Measurements from ENCODE around the gene ARSA.

Gene ARSA

DNA sequence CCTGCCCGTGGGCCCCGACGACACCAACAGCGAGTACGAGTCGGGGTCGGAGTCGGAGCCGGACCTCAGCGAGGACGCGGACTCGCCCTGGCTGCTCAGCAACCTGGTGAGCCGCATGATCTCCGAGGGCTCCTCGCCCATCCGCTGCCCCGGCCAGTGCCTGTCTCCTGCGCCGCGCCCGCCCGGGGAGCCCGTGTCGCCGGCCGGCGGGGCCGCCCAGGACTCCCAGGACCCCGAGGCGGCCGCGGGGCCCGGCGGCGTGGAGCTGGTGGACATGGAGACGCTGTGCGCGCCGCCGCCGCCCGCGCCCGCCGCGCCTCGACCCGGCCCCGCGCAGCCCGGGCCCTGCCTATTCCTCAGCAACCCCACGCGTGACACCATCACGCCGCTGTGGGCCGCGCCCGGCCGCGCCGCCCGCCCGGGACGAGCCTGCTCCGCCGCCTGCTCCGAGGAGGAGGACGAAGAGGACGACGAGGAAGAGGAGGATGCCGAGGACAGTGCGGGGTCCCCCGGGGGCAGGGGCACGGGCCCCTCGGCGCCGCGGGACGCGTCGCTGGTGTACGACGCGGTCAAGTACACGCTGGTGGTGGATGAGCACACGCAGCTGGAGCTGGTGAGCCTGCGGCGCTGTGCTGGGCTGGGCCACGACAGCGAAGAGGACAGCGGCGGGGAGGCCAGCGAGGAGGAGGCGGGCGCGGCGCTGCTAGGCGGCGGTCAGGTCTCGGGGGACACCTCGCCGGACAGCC is 23.5 kb downstream of the ARSA start:
- DNase-seq (ENCODE audit: low read depth in 2 of 2): no peak

DNA sequence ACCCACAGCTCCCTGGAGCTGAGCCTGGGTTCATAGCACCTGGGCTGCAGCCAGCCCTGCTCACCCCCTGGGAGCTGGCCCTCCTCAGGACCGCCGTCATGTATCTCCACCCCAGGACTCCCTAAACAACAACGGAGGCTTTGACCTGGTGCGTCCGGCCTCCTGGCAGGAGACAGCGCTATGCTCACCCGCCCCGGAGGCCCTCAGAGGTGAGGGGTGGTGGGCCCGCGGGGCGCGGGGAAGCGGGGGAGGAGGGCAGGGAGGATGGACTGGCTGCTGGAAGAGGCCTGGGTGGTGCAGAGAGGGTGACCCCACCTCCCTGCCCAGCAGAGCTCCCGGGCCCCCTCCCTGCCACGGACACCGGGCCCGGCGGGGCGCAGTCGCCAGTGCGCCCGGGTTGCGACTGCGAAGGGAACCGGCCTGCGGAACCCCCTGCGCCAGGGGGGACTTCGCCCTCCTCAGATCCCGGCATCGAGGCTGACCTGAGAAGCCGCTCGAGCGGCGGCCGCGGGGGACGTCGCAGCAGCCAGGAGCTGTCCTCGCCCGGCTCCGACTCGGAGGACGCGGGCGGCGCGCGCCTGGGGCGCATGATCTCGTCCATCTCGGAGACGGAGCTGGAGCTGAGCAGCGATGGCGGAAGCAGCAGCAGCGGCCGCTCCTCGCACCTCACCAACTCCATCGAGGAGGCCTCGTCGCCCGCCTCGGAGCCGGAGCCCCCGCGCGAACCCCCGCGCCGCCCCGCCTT is 24.3 kb downstream of the ARSA start:
- DNase-seq (ENCODE audit: low read depth in 2 of 2): no peak

DNA sequence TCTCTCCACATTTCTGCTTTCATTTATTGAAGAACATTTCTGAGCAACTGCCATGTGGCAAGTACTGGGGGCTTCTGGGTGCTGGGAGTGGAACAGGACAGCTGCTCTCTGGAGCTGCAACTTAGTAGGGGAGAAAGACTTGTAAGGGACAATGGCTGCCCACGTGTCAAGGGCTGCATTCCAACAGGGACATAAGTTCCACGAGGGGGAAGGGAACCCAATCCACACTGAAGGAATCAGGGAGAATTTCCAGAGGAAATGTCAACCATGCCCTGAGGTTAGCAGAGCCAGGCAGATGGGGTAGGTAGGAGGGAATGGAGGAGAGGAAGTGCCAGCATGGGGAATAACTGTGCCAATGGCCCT is 25.6 kb downstream of the ARSA start:
- DNase-seq (ENCODE audit: low read depth in 2 of 2): no peak

DNA sequence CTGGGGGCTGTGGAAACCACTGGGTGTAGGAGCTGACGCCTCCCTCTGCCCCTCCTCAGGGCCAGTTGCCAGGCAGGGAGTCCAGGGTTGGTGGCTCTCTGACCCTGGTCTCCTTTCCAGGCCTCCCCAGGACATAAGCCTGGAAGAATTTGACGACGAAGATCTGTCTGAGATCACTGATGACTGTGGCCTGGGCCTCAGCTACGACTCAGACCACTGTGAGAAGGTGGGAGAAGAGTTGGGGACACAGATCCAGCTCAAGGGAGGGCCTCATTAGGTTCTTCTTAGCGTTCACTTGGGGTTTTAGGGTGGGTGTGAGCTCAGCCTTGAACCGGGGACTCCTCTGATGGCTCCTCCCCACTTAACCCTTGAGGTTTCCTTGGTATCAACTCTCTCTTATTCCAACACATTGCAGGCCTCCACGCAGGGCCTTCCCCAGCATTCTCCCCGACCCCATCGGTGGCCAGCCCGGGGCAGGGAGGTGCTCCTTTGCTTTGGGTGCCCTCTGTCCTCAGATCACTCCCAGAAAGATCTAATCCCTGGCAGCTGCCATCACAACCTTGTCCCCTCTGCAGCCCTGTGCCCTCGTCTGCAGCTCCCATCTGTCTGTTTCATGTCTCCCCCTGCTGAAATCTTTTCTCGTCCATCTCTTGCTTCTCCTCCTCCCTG is 26.1 kb downstream of the ARSA start:
- DNase-seq (ENCODE audit: low read depth in 2 of 2): no peak

DNA sequence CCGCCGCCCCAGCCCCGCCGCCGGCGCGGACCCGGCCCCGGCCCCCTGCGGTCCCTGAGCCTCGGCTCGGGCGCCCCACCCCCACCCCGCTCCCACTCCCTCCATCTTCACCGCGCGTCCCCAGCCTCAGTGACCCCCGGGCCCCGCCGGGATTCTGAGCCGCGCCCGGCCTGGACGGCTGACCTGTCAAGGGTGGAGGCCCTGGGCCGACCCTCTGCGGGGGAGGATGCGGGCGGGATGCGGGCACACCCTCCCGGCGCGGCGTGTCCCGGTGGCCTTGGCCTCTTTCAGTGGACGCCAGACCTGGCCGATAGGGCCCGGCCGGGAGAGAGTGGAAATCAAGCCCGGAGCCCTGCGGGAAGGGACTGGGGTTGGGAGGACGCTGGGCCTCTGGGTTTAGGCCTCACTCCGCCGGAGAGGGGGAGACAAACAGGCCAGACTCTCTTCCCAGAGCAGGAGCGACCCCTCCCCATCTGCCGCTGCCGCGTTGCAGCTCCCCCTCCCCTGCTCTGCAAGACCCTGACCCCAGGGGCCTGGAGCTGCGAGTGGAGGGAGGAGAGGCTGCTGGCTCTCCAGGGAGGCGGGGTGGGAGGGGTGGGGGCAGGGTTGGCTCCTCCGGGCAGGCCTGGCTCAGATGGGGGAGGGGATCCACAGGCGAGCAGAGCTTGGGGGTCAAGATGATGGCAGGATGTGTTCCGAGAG is 26.8 kb downstream of the ARSA start:
- DNase-seq (ENCODE audit: low read depth in 2 of 2): no peak

DNA sequence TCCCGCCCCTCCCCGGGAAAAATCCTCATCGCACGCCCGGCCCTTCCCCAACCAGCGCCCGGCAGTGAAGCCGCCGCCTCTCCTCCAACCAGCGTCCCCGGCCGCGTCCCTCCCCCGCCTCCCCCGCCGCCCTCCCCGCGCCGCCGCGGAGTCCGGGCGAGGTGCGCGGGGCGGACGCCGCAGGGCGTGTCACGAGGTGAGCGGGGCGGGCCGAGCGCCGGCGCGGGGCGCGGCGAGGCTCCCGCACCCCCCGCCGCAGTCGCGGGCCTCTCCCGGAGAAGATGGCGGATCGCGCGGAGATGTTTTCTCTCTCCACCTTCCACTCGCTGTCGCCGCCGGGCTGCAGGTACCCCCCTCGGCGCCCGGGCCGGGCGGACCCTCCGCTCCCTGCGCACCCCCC is 27.4 kb downstream of the ARSA start, which contains the start of gene MAPK8IP2:
MAPK8IP2 (plus strand) TSS at position 256 of the 400 bp plus-strand sequence; CDS start at position 282, 26 bp downstream.
- no peak for DNase-seq (ENCODE audit: low read depth in 2 of 2)

DNA sequence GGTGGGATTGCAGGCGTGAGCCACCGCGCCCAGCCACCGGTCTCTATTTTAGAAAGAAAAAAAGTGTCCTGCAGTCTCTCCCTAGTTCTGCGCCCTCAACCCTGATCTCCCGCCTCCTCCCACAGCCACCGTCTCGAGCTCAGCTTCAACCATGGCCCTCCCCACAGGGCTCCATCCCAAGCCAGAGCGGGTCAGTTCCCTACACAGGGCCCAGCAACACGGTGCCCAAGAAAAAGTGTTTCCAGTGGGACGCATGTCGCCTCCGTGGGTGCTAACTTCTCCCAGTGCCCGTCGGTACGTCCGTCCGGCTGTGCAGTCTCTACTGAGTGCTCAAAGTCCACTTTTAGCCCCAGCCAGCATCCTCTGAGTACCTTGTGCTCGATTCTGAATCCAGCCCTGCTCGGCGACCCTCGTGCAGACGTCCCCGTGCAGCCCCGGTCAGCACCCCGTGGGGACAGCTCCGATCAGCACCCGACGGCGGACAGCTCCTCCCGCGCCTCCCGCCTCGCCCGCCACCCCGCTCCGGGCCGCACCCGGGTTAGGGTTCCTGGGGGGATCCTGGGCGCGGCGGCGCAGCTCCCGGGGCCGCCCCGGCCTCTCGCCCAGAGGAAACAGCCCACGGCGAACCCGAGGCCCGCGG is 28.0 kb downstream of the ARSA start:
- peak in 1 of 2 donors; percentile 54 for DNase-seq (ENCODE audit: low read depth in 2 of 2)

DNA sequence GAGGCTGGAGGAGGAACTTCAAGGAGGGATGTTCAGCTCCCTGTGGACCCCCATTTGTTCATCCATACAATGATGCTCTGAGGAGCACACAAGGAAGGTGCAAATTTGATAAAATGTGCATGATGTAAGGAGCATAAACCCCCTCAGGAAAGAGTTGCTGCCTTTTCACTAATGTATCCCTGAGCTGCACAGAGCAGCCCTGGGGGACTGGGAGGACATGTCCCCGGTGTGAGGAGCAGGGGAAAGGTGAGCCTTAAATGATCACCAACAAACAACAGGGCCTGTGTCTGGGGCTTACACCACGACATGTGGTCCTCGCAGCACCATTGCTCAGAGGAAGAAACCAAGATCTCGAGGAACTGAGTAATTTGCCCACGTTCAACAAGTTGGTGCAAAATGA is 30.9 kb downstream of the ARSA start:
- no peak for DNase-seq (ENCODE audit: low read depth in 2 of 2)

DNA sequence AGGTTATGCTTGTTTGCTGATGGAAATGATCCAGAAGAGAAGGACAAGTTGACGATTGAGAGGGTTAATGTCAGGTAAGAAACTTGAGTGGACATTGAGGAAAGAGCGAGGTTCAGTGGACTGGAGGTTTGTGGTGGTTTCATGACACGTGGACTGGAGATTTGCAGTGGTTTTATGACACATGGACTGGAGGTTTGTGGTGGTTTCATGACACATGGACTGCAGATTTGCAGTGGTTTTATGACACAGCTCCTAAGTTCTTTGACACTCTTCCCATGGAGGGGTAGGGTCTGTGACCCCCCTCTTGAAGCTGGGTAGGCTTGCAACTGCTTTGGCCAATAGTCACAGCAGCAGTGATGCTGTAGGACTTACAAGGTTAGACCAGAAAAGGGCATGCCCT is 32.8 kb downstream of the ARSA start:
- no peak for DNase-seq (ENCODE audit: low read depth in 2 of 2)

DNA sequence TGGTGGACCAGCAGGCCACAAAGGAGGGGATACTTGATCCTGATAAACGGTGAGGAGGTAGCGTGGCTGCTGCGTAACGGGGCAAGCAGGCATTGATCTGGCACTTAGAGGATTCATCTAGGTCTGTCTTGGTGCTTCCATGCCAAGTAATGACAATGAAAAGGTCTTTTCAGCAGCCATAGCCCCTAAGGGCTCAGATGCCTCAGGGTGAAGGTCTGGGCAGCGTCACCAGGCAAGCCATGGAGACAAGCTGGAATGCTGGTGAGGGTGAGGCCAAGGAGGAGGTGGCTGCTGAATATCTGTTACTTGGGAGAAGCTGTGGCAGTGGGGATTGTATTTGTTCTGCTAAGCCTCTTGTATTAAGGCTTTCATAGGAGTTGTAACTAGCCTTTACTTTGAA is 40.5 kb downstream of the ARSA start:
- DNase-seq (ENCODE audit: low read depth in 2 of 2): no peak

DNA sequence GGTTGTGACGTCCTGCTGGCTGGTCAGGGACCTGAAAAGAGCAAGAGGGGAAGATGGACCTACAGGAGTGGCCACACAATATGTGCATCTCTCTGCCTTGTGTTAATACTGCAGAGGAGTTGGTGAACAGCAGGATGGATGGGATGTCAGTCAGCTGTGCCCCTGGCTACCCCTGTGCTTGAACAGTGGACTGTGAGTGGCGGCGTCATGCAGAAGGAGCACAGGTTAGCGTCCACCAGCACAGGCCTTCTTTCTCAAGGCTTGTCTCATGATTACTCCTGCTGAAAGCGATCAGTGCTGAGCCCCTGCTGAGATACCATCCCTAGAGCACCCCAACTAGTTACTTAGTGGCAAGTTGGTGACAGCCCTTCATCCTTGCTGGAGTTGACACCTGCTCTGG is 41.5 kb downstream of the ARSA start:
- DNase-seq (ENCODE audit: low read depth in 2 of 2): no peak

DNA sequence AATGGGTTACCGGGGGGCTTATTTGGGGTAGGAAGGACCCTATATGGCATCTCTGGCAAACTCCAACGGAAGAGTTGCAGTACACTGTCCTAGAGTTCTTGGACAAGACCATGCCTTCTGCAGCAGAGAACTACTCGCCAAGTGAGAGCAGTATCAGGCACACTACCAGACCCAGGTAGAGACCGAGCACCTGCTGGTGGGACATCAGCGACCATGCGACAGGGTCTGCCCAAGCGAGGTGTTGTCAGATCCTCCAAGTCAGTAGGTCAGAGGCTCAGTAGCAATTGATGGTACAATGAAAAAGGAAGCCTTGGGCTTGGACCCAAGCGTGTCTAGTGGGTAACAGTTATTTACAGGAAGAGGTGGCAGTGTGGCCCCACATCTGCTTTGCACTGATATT is 42.2 kb downstream of the ARSA start:
- DNase-seq (ENCODE audit: low read depth in 2 of 2): no peak

DNA sequence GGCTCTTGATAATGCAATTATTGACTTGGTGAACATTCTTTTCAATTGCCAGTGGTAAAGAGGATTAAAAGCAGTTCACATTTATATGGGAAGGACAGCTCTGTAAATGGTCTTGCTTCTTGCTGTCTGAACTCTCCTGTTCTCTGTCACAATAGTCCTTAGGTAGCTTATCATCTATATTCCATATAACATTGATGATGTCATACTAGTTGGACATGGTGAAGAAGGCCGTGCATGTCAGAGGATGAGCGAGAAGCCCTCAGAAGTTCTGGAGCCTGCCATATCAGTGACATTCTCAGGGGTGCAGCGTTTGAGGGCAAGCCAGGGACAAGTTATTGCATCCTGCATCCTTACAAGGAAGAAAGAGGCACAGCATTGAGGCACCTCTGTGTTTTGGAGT is 42.7 kb downstream of the ARSA start:
- DNase-seq (ENCODE audit: low read depth in 2 of 2): no peak

DNA sequence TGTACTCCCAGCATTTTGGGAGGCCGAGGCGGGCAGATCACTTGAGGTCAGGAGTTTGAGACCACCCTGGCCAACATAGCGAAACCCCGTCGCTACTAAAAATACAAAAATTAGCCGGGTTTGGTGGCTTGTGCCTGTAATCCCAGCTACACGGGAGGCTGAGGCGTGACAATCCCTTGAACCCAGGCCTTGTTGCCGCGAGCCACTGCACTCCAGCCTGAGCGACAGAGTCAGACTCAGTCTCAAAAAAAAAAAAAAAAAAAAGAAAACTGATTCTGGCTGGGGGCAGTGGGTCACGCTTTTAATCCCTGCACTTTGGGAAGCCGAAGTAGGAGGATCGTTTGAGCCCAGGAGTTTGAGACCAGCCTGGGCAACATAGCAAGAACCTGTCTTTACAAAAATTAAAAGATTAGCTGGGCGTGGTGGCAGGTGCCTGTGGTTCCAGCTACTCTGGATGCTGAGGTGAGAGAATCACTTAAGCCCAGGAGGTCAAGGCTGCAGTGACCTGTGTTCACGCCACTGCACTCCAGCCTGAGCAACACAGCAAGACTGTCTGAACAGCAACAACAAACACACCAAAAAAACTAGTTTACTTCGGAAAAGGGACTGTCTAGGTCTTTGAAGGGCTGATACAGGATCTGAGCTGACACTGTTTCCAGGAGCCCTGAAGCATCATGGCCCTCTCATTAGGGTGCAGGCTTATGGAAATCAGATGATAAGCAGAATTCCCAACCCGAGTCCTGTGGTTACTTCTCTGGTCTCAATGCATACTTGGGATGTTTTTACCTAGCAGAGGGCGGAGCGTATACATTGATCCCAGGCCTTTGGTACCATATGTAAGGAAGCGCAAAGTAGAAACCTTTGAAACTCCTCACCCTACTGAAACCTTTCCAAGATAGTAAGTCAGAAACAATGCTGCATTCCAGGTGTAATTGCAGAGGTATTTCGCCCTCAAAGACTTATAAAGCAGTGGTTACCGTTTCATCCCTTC is 43.6 kb downstream of the ARSA start:
- no peak for DNase-seq (ENCODE audit: low read depth in 2 of 2)

DNA sequence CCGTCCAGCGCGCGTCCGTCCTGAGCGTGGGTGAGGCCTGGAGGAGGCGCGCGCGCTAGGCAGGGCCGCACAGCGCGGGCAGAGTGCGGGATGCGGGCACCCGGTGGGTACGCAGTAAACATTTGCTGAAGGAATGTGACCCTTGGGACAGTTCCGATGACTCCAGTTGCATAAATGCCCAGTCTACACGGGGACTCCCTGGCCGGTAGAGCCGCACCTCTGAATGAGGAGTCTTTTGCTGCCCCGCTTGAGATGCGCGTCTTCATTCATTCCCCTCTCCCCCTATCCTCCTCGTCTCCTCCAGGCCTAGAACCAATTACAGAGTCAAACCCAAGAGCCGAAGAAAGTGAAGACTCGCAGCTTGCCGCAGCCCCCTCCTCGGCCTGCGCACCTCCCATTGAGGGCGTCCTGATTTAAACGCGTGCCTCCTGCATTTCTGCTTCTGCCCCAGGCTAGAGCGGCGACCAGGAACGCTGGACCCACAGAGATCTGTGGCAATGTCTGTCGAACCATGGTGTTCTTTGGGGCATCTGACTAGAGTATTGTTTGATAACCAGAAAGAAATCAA is 44.6 kb downstream of the ARSA start:
- DNase-seq (ENCODE audit: low read depth in 2 of 2): no peak

DNA sequence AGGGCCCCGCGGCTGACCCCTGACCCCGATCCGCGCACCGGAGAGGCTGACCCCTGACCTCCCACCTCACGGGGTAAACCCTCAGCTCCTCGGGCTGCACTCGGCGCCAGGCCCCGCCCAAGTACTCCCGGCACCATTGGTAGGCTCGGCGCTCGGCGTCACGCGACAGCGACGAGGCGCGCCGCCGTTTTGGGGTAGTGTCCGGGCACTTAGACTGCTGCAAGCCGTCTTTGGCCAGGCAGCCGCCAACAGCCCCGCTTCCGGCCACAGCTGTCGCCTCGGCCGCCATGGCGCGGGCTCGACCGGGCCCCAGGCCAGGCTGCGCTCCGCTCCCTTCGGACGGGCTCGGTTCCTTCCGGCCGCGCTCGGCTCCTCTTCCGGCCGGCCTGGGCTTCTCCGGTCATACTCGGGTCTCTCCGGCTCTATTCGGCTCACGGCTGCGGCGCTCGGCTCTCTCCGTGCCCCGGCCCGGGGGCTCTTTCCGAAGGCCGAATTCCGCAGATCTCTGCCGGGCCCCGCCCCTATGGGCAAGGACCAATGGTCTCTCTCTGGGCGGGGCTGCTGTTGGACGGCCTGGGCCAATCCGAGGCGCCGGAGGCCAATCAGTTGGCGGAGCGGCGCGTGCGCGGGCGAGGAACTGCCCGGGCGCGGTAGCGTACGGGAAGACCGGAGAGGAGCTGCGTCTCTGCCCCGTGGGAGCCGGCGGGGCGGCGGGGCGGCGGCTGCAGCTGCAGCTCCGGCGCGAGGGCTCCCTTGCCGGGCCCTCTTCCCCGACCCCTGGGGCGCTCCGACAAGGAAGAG is 45.3 kb downstream of the ARSA start, which contains the start of gene CHKB:
CHKB (minus strand) TSS at position 357 of the 801 bp plus-strand sequence; CDS start at position 289, 68 bp downstream.
- peak; percentile 97 to 99 for DNase-seq (ENCODE audit: low read depth in 2 of 2)

DNA sequence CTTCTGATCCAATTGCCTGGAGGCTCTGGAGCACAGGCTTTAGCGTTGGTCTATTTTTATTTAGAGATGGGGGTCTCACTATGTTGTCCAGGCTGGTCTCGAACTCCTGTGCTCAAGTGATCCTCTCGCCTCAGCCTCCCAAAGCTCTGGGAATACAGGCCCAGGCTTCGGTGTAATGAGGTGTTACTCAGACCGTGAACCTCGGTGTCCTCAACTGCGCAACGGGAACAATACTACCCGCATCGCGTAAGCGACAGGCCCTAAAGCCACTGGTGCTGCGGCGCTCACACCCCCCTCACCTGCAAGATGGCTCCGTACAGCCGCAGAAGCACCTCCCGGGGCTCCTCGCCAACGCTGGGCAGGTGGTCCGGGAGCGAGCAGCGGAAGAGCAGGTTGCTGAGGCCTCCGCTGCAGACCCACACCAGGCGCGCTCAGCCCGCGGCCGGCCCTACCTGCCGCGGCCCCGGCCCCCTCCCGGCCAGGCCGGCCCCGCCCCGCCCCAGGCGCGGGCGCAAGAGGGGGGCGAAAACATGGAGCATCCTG is 45.9 kb downstream of the ARSA start:
- DNase-seq (ENCODE audit: low read depth in 2 of 2): peak in 1 of 2 donors; percentile 32

DNA sequence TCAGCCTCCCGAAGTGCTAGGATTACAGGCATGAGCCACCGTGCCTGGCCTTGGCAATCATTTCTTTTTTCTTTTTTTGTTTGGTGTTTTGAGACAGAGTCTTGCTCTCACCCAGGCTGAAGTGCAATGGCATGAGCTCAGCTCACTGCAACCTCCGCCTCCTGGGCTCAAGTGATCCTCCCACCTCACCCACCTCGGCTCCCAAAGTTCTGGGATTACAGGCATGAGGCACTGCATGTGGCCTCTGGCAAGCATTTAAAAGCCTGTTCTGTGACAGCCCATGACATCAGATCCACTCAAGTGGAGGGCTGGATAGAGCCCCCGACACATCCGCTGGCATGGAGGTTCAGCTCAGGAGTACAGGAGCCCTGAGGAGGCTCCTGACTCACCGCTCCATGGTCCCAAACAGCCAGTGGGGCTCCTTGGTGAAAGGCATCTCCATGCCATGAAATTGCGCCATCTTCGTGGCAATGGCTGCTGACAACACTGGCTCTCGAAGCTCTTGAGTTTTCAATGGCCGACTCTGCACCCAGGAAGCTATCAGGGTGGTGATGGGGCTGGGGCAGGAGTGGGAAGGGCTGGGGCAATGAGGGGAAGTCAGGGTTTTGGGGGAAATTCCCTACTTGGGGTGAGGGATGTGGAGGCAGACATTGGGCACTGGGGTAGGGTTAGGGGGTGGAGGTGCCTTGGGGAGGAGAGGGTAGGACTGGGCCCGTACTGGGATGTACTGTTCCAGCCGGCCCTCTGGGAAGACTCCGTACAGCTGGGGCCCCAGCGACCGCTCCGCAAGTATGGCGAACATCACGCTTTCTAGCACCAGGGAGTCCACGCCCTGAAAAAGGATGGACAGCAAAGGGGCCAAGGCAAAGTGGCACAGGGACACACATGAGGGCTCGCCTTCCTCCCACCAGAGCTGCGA is 46.7 kb downstream of the ARSA start:
- no peak for DNase-seq (ENCODE audit: low read depth in 2 of 2)

Measured in stimulated activated CD8-positive, alpha-beta memory T cell treated with anti-CD3 and anti-CD28 coated beads, Interleukin-2, amount 100 ng/mL, for 48 hours (primary cell).